HG03060 (cell line): ENCODE measurements around the gene KLK12.

ENCODE experiments used
- ATAC-seq: cut with Tn5 transposase; IDR thresholded peaks from one replicate; pipeline ENCODE4 v1.9.1; 2021; ENCODE audit warnings: low read depth, moderate number of reproducible peaks; ENCODE audit not compliant: unreplicated experiment

The KLK12 gene, protein sequence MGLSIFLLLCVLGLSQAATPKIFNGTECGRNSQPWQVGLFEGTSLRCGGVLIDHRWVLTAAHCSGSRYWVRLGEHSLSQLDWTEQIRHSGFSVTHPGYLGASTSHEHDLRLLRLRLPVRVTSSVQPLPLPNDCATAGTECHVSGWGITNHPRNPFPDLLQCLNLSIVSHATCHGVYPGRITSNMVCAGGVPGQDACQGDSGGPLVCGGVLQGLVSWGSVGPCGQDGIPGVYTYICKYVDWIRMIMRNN

DNA sequence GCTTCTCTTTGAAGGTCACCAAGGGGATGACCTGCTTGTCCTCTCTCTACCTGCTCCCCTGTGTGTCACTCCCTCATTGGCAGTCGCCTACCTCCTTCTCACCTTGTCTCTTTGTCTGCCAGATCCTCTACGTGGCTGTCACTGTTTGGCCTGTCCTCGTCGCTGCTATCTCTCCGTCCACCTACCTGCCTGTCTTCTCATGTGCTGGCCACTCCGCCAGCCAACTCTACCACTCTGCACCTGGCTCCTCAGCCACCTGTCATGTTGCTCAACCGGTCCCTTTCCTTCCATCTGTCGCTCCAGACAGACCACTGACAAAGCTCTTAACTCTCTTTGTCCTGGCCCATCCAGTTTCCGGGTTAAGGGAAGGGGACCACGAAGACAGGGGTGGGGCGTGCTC, at the start of gene KLK12:
Gene KLK12 (minus strand): TSS at position 299 of the 400 bp plus-strand sequence. CDS start 381 bp downstream, outside the sequence.
- ATAC-seq = no peak

DNA sequence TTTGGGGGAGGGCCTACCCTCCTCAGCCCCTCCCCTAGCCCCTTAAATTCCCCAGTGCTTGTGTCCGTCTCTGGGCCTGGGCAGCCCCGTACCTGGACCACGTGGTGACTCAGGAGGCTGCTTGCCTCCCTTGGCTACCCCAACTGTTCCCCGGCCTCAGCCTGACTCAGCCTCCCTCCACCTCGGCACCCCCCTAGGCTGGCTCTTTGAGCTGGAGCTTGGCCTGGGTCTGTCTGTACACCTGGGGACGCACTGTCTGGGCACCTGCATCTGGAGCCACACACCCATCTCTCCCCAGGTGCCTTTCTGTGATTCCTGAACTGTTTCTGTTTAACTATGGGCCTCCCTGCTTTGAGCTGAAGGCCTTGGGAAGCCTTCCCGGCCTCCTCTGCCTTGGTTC, 49.7 kb upstream of the KLK12 start:
- no peak for ATAC-seq

DNA sequence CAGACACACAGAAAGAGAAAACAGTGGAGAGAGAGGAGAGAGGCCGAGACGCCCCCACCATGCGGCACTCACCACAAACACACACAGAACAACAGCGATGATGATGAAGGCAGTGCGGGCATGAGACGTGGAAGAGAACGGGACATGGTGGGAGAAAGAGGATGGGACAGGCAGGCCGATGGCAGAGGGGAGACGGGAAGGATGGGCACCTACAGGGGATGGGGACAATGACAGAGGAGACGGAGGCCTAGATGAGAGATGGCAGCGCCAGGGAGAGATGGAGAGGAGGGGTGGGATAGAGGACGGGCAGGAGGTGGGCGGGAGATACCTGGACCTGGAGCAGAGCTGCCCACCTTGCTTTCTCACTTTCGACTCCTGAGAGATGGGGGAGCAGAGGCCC, 49.0 kb upstream of the KLK12 start:
- ATAC-seq = no peak

DNA sequence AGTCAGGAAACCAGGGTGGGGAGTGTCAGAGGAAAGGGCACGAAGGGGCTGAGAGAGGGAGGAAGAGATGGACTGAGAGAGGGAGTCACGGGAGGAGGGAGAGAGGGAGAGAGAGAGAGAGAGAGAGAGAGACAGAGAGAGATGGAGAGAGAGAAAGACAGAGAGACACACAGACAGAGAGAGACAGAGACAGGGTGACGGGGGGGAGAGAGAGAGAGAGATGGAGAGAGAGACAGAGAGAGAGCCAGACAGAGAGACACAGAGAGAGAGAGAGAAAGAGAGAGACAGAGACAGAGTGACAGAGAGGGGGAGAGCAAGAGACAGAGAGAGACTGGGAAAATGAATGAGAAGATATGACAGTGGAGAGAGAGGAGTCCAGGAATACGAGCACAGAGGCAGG, 48.4 kb upstream of the KLK12 start:
- ATAC-seq = no peak

DNA sequence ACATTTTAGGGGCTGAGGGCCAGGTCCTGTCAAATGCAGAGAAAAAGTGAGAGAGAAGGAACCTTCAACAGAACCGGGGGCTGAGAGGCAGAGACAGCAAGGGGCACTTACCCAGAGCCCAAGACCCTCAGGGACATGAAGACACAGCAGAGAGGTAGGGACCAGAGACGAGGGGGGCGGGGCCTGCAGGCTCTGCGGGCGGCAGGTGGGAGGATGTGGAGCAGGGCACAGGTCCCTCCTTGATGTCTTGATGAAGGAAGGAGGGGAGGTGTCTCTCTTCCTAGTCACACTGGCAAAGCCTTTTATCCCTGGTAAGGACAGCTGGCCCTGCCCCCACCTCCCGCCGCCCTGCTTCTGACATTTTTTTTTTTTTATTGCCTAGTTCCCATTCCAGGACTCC, 47.8 kb upstream of the KLK12 start, which contains the start of gene KLK14:
Gene KLK14 (minus strand): TSS at position 277 of the 400 bp plus-strand sequence. CDS start 273 bp downstream, at position 4.
- ATAC-seq = no peak

DNA sequence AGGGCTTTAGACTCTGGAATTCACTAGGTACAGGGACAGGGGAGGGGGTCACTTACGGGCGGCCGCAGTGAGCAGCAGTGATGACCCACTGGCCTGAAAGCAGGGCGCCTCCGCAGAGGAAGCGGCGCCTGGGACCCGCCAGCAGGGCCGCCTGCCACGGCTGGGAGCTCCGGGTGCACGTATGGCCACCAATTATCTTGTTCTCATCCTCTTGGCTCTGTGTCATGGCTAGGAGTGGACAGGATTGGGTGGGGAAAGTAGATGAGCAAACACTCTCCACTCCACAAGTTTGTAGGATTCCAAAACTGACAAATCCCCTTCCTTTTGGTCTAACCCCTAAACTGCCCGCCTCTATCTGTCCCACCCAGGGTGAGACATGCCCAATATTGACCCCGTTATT, 46.7 kb upstream of the KLK12 start:
- no peak for ATAC-seq

DNA sequence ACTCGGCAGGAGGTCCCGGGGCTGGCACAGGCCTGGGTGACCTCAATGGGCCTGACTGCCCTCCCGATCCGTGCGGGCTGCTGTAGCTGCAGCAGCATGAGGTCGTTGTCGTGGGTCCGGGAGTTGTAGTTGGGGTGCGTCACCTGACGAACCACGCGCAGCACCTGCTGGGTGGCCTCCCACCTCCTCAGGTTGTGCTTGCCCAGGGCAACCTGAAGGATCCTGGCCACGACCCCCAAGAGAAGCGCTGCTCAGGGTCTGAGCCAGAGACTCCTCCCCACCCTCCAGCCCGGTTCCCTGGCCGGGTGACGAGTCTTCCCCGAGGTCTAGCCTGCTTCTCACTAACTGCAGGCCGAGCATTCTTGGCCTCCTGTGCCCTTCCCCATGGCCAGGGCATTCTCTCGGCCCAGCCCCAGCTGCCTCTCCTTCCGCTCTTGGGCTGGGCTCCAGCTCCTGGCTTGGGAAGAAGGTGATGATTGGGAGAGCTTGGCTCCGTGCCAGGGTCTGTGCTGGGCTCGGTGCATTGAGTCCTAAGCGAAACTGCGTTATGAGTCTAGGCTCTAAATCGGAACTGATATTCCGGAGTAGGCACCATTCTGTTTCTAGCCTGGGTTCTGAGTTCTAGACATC, 44.8 kb upstream of the KLK12 start:
- ATAC-seq = no peak

DNA sequence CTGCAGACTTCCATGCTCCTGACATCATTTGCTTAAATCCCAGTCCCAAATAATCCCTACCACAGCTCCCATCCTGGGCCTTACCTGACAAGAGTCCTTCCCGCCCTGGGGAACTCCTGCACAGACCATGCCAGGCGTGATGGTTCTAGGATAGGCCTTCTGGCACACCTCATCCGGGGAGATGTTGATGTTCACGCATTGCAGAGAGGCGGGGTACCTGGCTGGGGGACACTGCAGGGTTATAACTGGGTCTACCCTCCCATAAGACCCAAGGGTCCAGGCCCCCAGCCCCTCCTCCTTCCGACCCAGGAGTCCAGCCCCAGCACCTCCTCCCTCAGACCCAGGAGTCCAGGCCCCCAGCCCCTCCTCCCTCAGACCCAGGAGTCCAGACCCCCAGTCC, 43.9 kb upstream of the KLK12 start:
- ATAC-seq = no peak

DNA sequence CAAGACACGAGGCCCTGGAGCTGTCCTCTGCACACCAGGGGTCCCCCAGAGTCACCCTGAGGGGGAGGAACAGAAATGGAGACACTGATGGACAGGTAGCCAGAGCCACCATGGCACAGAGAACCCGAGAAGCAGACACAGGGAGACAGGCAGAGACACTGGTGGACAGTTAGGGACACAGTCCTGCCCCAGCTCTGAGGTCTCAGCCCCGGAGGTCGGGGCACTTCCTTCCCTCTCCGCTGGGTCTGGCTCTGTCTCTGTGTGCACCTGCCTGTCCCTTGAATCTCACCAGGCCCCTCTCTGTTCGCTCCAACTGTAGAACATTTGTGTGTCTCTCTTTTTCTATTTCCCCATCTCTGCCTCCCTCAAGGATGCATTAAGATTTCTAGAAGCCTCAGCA, 43.3 kb upstream of the KLK12 start:
- ATAC-seq = no peak

DNA sequence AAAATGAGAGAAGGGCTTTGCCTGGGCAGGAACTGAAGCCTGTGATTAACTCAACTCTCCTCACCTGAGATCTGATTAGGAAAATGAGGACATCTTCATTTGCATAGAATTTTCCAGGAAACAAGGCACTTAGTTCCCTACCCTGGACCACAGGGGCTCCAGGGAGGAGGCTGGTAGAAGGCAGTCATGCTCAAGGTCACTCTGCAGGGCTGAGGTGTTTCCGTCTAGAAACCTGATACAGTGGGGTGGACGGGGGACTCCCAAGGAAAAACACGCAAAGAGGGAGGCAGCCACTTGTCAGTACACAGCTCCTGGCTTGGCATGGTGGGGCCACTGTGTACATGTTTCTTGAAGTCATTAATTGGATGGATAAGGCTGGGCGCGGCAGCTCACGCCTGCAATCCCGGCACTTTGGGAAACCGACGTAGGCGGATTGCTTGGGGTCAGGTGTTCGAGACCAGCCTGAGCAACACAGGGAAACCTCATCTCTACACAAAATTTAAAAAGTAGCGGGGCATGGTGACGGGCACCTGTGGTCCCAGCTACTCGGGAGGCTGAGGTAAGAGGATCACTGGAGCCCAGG, 41.9 kb upstream of the KLK12 start:
- no peak for ATAC-seq

DNA sequence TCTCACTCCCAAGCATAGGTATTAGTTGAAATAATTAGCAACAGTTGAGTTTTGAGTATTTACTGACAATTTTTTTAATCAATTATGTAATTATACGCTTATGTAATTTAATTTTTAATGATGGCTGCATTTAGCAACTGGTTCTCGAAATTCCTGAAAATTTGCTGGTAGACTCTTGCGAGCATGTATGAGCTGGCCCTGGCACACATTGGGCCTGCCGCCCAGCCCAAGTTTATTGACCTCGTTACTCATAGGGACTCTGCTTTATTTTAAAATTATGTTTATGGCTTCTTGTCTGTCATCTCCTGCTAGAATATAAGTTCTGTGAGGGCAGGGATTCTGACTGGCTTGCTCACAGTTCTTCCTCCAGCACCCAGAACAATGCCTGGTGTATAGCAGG, 41.2 kb upstream of the KLK12 start:
- ATAC-seq = no peak

DNA sequence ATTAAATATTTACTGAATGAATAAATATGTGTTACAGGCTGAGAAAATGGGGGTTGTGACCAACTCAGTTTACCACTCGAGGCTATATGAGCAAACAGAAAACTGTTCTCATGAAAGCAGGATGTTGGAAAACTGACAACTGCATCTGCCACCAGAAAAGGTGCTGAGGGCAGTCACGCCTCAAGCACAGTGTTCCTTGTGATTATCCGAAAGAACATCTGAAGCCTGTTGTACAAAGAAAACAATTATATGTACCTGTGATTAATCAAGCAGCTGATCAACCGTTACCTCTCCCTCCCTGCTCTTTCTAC, 36.2 kb upstream of the KLK12 start:
- ATAC-seq = no peak

DNA sequence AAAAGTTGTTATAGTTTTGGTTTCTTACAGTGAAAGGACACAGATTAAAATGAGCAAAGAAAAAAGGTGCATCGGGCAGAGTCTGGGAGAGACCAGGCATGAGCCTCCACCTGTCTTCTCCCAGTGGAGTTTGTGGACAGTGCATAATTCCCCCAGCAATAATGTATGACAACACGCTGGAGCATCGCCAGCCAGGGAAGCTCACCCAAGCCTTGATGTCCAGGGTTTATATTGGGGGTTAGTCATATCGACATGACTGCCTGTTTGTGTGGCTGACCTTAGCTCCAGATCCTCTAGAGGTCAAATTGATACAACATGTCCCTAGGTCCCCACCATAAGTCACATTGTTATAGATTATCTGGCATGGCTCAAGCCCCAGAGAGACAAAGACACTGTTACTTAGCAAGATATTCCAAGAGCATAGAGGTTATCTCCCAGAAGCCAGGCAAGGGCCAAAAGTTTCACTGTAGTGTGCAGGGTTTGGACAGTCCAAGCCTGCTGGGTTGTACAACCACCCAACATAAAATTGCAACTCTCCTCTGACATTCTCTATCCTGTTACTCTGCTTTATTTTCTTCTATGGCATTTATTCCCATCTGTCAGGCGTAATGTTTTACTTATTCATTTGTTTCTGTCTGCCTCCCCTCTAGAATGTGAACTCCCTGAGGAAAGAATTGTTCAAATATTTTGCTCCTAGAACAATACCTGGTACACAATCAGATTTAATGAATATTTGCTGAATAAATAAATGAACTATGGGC, 35.7 kb upstream of the KLK12 start:
- no peak for ATAC-seq

DNA sequence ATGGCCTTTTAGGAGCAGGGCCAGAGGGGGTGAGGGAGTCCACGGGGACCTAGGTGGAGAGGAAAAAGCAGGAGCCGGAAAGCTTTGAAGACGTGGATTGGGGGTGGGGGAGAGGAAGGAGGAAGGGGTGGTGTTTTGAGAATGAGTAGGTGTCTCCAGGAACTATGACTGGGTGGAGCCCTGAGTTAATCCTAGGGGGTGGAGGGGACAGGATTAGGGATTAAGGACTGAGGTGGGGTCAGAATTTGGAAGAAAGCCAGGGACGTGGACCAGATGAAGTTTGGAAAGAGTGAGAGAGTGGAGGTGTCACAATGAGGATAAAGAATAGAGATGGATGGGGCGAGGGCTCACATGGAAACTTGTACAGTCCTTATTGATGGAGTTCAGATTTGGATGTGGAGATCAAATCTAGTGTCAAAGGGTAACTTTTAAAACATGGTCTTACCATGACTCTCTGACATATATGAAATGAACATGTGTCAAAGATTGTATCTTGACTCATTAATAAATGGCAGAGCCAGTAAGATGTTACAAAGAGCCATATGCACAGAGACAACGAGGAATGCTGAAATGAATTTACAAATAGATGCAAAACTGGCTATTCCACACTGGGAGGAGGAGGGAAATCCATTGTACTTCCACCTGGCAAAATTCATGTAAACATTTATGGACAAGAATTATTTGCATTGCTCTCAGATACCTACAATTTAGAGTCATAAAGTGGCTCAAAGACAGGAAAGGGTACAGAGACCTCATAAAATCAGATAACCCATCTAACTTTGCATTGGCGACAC, 31.8 kb upstream of the KLK12 start:
- no peak for ATAC-seq

DNA sequence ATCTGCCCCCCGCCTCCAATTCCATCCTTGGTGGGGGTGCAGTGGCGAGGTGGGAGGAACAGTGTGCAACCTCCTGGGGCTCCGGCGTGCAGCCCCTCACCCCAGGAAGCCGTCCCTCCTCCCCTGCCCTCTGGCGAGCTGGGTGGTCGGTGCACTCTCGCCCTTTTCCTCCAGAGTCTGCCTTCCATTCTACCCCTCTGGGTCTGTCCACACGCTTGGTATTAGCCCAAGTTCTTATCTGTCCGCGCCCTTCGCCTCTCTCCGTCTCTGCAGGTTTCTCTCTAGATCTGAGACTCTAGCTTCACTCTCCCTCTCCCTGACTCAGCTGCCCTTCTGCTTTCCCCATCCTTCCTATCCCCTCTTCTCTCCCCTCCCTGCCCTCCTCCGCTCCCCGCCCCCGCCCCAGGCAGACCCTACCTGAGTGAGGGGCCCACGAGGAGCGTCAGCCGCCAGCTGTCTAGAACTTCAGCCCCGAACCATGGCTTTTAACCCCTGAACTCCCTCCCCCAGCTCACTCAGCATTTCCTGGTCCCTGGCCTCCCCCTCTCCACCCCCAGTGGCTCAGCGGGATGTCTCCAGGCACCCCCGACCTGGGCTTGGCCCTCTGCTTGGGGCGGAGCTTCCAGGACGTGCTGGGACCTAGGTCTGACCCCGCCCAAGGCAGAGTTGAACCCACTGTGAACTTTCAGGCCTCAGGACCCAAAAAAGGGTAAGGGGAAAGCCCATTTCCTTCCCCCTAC, 30.6 kb upstream of the KLK12 start:
- no peak for ATAC-seq

DNA sequence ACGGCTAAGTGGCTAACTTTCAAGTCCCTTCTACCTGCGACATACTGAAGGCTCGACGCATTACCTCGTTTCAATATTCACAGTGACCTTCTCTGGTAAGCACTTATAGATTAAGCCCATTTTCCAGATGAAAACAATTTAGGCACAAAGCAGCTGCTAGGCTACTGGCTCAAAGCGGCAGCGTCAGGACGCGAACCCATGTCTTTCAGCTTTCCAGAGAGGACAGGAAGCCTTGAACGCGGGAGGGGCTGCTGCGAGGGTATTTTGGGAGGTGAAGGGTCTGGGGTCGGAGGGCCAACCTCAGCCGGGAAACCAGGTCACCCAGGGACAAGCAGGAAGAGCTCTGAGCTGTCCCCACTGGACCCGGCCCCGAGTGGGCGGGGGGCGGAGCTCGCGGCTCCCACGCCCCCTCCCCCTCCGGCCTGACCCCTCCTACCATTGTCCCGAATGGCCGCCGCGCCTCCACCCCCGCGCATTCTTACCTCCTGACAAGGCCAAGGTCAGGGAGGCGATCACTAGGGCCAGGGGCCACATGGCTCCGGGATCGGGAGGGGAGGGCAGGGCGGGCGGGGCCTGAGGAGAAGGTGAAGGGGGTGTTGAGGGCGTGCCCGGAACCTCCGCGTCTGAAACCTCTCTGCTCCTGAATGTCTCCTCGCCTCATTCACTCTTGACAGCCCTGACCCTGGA, 29.9 kb upstream of the KLK12 start, which contains the start of gene KLK13:
Gene KLK13 (minus strand): TSS at position 559 of the 687 bp plus-strand sequence. CDS start 25 bp downstream, at position 534.
- ATAC-seq = no peak

DNA sequence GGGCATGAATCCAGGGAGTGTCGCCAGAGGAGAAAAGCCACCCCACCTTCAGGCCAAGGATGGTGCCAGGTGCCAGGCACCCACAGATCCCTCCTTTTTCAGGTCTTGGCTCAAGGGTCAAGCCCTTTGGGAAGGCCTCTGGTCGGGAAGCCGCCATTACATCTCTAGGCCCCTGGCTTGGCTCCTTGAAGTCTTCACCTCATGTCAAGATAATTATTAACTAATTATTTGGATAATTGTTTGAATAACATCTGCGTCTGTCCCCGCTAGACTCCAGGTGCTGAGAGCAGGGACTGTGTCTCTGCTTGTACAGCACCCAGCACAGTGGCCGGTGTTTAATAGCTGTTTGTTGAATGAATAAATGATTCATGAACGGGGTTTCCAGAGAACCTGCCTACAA, 28.9 kb upstream of the KLK12 start:
- ATAC-seq = no peak

DNA sequence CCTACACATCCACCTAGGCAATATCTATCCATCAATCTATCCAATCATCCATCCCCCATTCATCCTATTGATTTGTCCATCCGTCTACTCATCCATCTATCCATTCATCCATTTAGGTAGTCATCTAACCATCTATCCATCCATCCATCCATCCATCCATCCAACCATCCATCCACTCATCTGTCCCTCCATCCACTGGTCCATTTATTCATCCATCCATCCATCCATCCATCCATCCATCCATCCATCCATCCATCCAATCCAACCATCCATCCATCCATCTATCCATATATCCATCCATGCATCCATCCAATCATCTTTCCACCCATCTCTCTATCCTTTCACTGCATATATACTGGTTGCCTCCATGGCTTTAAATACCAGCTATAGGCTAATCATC, 26.2 kb upstream of the KLK12 start:
- ATAC-seq = no peak

DNA sequence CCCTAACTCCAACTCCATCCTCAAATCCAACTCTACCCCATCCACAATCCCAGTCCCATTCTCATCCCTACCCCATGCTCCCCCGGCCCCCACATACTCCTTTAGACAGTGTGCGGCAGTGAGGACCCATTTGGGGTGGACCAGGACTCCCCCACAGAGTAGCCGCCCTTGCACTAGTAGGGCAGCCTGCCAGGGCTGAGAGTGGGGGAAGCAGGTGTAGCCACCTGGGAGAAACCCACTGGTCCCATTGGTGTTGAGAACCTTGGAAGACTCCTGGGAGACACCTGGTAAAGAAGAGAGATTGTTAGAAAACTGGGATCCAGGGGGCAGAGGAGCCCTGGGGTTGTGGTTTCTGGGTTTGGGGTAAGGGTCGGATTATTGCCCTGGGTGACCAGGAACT, 25.5 kb upstream of the KLK12 start:
- ATAC-seq = no peak
